AG20443 (cell line): ENCODE measurements around the gene NPTXR.
"Not testable (repeated sequence)": the region's sequence is repeated elsewhere in the genome, so short reads cannot be mapped to it uniquely, and the experiment has no call there.

Experiments used
- DNase-seq: peaks from one replicate; pipeline ENCODE4 v3.0.0; 2012; ENCODE audit warnings: low spot score, mixed read lengths

Gene NPTXR

DNA sequence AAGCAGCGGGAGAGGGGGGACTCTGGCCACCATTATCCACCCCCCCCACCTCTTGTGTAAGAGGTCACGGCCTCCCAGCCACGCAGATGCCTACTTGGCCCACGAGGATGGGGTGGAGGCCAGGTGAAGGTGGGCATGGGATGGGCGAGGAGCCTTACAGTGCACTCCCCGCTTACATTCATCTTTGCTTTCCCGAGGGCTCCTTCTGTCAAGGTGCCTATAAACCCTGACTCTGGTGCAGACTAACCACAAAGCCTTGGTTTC lies 13.1 kb downstream of the NPTXR start:
- DNase-seq: no peak

DNA sequence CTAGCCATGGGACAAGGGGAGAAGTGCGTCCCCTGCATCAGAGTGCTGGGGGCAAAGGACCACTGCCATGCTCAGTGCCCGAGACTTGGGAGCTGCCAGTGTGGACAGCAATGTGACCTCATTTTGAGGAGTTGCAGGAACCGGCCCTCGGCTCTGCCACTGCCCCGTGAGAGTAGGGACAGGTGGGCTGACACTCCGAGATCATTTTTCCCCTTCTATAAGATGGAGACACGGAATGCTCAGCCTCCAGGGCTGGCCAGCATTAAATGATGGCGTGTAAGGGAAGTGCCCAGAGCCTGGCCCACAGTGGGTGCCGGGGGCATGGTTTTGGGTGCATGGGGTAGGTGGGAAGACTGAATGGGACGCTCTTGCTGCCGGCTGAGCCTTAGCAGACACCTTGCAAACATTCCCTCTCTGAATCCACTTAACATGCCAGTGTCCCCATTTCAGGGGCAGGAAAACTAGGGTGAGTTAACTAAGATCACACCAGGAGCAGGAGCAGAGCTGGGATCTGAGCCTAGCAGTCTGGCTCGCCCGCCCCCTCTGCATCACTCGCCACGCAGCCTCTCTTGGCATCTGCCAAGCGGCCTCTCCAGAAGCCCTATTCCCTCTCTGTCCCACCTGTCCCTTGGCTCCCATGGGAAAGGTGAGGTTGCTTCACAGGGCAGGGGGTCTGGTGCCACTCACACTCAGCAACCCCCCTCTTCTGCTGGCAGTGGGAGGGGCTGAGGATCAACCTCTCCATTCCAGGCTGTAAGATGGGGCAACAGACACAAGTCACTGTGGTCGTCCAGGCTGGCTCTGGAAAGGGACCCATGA lies 13.6 kb downstream of the NPTXR start:
- no peak for DNase-seq

DNA sequence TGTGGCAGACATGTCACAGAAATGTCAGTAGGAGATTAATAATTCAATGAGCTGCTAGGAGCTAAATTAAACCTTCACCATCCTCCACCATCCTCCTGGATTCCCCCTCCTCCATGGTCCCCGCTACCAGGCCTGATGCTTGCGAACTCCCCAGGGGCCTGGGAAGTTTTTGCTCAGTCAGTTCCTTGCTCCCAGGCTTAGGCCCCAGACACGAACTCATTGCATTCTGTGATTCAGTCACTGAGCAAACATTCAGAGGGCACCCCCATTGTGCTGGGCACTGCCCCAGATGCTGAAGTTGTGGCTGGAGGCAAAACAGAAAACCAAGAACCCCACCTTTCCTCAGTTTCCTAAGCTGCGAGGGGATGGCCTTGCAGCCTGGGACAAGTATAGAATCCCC lies 14.3 kb downstream of the NPTXR start:
- no peak for DNase-seq

DNA sequence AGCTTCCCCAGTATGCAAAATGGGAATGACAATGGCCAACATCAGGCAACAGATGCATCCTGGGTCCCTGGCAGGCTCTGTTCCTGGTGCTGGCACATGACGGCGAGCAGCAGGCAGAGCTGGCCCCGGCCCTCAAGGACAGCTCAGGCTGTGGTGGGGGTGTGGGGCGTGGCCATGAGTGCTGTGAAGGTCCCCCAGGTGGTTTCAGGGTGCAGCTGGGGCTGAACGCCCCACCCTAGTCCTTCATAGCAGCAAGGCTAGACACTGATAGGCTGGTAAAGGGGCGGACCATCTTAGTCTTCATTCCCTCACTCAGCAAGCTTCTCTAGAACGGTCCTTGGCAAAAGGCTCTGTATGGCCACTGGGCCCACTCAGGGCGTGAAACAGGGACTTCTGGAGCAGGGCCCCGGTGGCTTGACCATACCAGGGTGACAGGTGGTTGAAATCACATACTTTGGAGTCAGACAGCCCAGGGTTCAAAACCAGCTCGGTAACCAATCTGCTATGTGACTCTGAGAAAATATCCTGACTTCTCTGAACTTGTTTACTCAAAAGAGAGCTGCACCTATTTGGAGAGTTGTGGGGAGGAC lies 15.1 kb downstream of the NPTXR start:
- DNase-seq: no peak

DNA sequence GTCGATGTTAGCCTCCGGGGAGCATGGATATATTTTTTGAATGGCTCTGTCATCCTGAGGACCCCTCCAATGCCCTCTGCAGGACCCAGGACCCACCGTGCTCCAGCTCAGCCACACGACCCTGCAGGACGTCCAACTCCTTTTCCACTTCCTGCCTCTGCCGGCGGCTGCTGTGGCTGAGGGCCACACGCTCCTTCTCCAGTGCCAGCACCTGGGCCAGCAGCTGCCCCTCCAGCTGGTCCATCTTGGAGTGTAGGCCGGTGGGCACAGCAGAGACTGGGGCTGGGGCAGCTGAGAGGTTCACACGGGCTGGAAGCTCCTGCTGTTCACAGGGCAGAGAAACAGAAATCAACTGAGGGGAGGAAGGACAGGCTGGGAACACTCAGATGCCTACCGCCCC lies 15.6 kb downstream of the NPTXR start:
- DNase-seq: no peak

DNA sequence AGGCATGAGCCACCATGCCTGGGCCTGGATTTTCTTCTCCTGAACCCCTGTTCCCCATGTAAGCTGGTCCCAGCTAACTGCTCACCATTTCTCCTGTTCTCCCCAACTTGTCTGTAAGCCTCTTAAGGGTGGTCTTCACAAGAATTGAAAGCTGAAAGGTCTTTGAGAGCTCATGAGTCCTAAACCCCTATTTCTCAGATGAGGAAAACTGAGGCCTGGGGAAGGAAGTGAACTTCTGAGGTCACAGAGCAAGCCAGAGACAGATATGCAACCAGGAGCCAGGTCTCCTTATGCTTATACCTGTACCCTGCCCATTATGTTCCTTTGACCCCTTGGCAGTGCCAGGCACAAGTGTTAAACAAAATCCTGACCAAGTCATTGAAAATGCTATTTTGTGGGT lies 16.3 kb downstream of the NPTXR start:
- no peak for DNase-seq

DNA sequence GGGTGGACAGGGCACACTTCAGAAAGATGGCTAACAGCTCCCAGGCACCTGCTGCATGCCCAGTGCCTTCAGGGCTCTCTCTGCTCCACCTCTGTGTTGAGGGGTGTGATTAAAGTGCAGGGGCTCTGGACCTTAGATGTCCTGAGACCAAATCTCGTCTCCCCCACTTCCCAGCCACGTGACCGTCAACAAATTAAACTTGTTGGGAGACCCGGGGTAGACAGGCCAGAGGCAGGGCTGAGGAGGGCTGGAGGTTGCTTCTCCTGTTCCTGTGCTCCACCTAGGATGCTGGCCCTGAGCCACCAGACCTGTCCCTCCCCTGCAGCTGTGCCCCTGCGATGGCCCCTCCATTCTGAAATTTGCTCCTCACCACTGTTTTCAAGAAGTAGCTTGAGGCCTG lies 17.0 kb downstream of the NPTXR start:
- no peak for DNase-seq

DNA sequence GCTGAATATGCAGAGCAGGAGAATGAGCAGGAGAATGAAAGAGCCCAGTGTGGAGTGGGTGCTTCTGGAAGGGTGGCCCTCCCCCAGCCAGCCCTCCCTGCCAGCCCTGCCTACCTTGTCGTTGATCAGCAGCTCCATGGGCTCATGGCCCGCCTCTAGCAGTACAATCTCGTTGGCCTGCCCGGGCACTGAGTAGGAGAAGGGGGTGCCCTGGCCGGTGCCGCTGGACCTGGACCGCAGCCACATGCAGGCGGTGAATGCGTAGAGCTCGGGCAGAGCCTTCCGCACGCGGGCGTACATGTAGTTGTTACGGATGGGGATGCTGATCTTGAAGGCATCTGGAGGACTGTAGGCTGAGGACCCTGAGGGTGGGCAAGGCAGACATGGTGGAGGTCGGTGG lies 17.4 kb downstream of the NPTXR start:
- DNase-seq: no peak

DNA sequence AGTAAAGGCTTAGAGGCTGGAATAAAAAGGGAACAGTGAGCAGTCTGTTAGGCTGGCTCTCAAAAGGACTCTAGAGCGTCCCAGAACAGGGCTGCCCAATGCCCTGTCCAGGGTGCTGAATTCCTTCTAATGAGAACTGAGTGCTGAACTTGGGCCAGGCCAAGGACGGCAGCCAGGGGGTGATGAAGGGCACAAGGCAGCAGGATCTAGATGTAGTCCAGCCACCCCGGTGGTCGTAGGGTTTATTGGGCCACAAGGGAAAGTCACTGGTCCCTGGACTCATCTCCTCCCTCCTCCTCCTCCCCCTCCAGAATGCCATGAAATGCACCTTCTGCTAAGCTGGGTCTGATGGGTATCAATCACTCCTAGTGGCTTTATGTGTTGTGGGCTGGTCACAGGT lies 19.2 kb downstream of the NPTXR start:
- DNase-seq: peak; percentile 85

DNA sequence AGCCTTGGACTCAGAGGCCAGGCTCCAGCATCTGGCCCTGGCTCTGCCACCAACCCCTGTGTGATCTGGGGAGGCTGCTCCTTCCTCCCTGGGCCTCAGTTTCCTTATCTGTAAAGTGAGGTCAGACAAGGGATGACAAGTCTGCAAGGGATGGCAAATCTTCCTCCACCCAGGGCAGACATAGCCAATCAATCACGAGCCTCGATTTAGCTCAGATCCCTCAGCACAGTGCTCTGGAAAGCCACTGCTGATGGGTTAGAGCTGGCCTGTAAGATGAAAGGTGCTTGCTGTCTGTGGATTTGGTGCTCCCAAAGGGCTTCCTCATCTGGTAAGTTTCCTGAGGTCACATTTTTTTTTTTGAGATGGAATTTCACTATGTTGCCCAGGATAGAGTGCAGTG lies 20.2 kb downstream of the NPTXR start:
- no peak for DNase-seq

DNA sequence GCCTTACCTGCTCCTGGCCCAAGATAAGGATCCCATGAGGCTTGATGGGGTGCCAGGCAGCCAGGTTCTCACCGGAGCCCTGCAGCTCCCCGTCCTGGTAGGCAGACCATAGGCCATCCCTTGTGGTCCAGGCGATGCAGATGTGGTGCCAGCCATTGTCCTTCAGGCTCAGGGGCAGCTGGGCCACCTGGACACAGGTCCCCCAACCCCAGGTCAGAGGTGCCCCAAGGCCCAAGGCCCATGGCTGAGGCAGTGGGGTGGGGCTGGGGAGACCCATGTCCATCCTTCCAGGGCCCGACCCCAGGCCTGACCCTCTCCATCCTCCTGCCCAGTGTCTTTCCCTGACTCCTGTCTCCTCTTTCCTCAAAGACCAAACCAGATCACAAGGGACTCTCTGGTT lies 20.8 kb downstream of the NPTXR start:
- DNase-seq: no peak

DNA sequence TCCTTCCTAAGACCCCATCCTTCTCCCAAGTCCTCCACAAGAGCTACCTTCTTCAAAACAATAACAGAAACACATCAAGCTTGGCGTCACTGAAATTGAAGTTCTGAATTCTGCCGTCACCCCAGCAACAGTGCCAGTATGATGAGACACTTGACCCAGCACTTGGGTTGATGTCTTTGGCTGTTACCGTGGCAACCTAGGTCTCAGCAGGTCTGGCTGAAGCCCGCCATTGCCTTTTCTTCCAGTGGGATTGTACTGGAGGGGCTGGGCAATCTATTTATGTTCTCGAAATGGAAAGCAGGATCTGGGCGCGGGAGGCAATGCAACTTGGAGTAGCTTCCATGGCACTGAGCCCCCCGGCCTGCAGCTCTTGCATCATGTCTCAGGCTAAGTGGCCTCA lies 23.8 kb downstream of the NPTXR start:
- DNase-seq: no peak

DNA sequence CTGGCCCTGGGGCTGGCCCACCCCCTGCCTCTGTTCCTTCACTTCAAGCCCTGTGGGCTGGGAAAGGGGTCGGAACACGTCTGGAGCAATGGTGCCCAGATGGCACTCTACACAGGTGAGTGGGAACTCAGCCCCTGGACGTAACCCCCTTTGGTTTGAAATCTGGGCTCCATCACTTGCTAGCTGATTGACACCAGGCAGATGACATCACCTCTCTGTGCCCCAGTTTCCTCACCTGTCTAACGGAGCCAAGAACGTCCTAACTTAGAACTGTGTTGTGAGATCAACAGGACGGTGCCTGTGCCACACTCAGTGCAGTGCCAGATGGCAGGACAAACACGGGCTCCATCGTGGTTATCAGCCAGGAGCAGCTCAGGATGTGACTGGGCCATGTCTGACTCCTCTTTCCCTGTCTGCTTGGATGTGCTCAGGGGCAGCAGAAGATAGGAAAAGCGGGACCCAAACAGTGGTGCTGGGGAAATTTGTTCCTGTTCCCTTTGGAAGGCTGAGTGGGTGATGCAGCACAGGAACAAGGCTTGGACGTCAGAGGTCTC lies 24.4 kb downstream of the NPTXR start:
- DNase-seq: no peak

DNA sequence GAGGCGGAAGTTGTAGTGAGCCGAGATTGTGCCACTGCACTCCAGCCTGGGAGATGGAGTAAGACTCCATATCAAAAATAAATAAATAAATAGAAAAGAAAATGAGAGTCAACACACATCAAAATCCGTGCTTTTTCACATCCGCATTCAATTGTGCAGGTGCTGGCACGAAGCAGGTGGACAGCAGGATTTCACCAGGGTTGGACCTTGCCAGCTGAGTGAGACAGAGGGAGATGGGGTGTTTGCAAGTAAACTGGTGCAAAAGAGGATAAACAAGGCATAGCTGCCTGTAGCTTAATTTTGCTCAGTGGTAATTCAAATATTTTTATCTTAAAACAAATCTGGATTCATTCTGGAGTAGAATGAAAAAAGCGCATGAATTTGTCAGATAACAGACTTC lies 26.6 kb downstream of the NPTXR start:
- no peak for DNase-seq

DNA sequence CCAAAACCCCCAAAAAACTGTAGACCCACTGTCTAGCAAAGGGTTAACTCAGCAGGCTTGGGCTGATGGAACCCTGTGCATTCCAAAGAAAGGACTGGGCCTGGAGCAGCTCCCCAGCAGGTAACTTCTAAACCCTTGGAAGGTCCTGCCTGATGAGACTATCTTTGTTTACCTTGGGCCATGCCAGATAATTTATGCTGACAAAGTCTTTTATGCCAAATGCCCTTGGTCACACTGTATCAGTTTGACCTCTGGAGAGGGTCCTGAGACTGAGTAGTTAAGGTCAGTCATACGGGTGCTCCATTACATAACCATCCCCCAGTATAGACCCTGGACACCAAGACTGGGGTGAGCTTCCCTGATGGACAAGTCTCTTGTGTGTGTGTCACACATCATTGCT lies 28.0 kb downstream of the NPTXR start:
- no peak for DNase-seq

DNA sequence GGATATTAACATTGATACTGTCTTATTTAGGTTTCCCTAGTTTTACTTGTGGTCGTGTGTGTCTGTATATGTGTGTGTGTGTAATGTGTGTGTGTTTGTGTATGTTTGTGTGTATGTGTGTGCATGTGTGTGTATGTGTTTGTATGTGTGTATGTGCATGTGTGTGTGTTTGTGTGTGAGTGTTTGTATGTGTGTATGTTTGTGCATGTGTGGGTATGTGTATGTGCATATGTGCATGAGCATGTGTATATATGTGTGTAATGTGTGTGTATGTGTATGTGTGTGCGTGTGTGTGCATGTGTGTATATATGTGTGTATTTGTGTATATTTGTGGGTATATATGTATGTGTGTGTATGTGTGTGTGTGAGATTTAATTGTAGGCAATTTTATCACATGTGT lies 32.6 kb downstream of the NPTXR start:
- DNase-seq: no peak

DNA sequence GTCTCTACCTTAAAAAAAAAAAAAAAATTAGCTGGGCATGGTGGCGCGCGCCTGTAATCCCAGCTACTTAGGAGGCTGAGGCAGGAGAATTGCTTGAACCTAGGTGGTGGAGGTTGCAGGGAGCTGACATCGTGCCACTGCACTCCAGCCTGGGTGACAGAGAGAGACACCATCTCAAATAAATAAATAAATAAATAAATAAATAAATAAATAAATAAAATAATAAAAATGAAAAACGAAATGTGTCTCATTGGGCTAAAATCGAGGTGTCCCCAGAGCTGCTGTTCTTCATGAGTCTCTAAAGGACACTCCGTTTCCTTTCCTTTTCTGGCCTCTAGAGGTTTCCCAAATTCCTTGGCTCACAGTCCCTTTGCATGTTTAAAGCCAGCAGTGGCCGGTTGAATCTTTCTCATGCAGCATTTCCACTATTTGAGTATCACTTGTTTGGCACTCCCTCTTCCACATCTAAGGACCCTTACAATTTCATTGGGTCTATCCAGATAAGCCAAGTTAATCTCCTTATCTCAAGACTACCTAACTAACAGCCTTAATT lies 38.7 kb downstream of the NPTXR start:
- DNase-seq: not testable (repeated sequence)

DNA sequence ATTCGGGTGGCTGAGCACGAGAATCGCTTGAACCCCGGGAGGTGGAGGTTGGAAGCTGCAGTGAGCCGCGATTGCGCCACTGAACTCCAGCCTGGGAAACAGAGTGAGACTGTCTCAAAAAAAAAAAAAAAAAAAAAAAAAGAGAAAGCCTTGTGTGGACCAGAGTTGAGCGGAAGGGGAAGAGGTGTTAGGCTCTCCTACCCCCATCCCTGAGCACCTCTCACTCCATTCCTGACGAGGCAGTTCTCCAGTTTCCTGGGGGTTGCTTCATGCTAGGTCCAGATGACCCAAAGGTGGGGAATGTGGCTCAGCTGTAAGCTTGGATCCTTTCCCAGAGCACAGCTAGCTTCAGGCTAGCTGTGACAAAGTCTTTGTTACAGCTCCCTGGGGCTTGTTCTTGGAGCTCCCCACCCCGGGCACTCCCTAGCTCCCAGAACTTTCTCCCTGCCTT lies 41.1 kb downstream of the NPTXR start:
- DNase-seq: peak; percentile 91

DNA sequence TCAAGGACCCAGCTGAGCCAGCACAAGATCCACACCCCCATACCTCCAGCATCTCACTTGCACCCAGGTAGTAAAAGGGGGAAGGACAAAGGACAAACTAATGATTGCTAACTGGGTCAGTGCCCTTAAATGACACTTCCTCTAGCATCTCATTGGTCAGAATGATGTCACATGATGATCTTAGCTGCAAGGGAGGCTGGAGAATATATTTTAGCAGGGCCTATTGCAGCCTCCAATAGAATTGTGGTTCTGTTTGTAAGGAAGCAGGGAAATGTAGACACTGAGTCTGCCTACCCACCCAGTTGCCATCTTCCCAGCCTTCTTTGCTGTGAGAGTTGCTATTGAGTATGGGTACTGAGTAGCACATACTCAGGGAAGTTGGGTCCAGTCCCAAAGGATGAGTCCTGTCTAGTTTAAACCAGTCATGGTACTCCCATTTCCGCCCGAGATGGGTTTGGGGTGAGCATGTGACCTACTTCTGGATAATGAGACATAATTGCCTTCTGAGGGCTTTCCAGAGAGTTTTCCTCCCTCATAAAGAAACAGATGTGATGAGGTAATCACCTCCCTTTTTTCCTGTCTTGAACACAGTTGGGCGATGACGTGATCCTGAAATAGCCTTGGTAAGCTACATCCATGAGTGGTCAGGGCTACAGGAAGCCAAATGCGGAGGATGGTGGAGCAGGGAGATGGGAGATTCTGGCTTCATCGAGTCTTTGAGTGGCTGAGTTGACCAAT lies 44.4 kb downstream of the NPTXR start:
- DNase-seq: peak; percentile 48

DNA sequence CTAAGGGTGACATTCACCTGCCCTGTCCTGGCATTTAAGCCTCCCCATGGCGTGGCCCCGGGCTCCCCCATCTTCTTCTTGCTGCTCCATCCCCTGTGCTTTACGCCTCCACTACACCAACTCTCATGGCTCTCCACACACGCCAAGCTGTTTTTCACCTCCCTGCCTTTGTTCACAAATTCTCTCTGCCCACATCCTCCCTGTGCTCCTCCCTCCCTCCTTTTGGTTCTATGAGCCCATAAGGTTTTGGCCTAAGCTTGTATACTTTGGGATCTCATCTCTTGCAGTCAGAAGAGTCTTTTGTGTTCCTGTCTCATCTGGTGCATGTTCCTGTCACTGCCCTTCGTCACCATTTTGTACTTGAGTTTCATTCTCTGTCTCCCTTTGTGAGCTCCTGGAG lies 45.3 kb downstream of the NPTXR start:
- no peak for DNase-seq

DNA sequence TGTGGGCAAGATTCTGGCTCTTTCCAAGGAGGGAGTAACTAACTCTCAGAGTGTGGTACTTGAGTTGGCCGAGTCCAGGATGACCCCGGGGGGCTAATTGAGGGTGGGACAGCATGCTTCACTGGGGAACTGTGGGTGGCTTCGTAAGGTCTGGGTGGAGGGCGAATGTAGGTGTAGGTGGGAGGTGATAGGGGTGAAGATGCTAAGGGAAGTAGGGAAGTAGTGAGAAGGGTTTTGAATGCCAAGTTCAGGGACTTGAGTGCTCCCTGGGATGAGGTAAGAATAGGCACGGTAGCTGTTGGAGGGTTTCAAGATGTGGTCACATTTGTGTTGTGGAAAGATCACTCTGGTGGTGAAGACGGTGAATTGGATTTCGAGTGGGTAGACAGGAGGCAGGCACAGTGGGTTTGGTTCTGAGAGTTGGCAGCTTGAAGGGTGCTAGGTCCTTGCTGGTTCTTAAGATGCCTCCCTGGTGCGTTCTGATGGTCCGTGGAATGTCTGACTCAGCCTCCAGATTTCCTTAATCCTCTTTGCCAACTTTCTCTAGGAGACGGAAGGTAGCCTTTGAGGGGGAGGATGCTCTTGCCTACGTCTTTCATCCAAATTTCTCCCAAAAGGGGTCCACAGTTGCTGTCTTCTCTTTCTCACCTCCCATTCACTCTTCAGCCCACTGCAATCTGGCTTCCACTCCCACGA lies 47.4 kb downstream of the NPTXR start:
- no peak for DNase-seq

DNA sequence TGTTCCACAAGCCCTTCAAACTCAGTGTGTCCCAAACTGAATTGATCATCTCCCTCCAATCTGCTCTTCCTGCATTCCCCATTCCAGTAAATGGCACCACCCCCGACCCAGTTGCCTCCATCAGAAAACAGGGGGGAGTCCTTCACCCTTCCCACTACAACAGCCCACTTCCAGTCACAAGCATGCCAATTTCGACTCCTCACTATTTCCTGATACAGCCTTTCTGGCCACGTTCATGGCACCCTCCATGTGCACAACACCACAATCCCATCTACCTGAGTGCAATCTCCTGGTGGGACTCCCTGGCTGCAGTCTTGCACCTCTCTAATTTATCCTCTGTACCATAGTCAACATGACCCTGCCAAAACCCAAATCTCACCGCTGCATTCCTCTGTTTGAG lies 48.3 kb downstream of the NPTXR start:
- no peak for DNase-seq
